ENCODE data around the gene CREB3L2. TPM values are rescaled to one million over a fixed set of nuclear protein-coding genes. Genes with fewer than 3 reads are reported as not detected.

CREB3L2 gene
- total RNA-seq, 4 donors from 2014 or later = 2.8 to 12.0 (median 5.4) TPM

DNA sequence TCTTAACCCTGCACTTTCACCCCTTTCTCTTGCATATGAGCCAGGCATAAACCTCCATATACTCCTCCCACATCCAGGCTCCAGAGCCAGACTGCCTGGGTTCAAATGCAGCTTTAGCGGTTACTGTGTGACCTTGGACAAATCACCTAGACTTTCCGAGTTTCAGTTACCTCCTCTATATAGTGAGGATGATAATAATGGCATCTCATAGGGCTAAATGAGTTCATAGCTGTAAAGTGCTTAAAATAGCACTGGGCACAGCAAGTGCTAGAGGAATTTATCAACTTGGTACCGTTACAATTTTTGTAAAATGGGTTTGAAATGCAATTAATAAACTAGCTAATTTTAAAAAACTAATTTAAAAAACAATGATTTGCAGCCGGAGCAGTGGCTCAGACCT lies 101.7 kb downstream of the CREB3L2 start:
- intact Hi-C loops (cut with DNase I; ENCODE audit: low total_unique reads) (loop anchor here (5.0 kb wide), 1 partner anchor 837 kb away; no protein-coding TSS in a partner anchor), in situ Hi-C loops (cut with MboI; ENCODE audit: low sequenced_read_pairs in 4 of 4) (loop anchor here in 1 of 4 donors (5.0 kb wide), 1 partner anchor 248 kb away; no protein-coding TSS in a partner anchor)
- no peak overlapping the region for H3K27ac ChIP-seq
- no peaks in the 10 kb centered on the region for H3K9me3 ChIP-seq
- H3K4me3 ChIP-seq = no peak overlapping the region
- H3K4me1 ChIP-seq = peaks cover 19 to 23% of the 10 kb centered on the region in 2 donors
- no peak for ATAC-seq
- no peaks in the 10 kb centered on the region for H3K27me3 ChIP-seq
- peaks cover 0 to 22% of the 10 kb centered on the region in 2 donors for H3K36me3 ChIP-seq
- TF ChIP-seq, protein P1, sequence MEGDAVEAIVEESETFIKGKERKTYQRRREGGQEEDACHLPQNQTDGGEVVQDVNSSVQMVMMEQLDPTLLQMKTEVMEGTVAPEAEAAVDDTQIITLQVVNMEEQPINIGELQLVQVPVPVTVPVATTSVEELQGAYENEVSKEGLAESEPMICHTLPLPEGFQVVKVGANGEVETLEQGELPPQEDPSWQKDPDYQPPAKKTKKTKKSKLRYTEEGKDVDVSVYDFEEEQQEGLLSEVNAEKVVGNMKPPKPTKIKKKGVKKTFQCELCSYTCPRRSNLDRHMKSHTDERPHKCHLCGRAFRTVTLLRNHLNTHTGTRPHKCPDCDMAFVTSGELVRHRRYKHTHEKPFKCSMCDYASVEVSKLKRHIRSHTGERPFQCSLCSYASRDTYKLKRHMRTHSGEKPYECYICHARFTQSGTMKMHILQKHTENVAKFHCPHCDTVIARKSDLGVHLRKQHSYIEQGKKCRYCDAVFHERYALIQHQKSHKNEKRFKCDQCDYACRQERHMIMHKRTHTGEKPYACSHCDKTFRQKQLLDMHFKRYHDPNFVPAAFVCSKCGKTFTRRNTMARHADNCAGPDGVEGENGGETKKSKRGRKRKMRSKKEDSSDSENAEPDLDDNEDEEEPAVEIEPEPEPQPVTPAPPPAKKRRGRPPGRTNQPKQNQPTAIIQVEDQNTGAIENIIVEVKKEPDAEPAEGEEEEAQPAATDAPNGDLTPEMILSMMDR (IDR thresholded peaks at IDR 0.05 in 4 of 5, conservative IDR thresholded peaks at IDR 0.05 in 1 of 5) = no peak
- no peak for DNase-seq

GRCh38 chr7:137898839-137899721 lies 102.8 kb downstream of the CREB3L2 start:
- peak overlapping the region in 3 of 4 donors; percentile 15 to 39 (median 17) for H3K4me3 ChIP-seq
- peak overlapping the region; percentile 28 to 55 (median 40) for H3K27ac ChIP-seq
- peak; percentile 69 to 79 for DNase-seq
- no peaks in the 10 kb centered on the region for H3K27me3 ChIP-seq
- ATAC-seq = peak; percentile 83 to 90
- peaks cover 0 to 12% of the 10 kb centered on the region in 2 donors for H3K36me3 ChIP-seq
- intact Hi-C loops (cut with DNase I; ENCODE audit: low total_unique reads) (loop anchor here (1.0 to 5.0 kb wide), 4 partner anchors 32 to 292 kb away; no protein-coding TSS in a partner anchor), in situ Hi-C loops (cut with MboI; ENCODE audit: low sequenced_read_pairs in 4 of 4) (loop anchor here in 3 of 4 donors (5.0 kb wide), 2 partner anchors 37 to 242 kb away; no protein-coding TSS in a partner anchor)
- H3K9me3 ChIP-seq = no peaks in the 10 kb centered on the region
- no peak for TF ChIP-seq POLR2A (IDR thresholded peaks at IDR 0.05)
- TF ChIP-seq, protein P1 (IDR thresholded peaks at IDR 0.05 in 4 of 5, conservative IDR thresholded peaks at IDR 0.05 in 1 of 5) = peak; percentile 89 to 99 (median 93)
- H3K4me1 ChIP-seq = peaks cover 19 to 23% of the 10 kb centered on the region in 2 donors

DNA sequence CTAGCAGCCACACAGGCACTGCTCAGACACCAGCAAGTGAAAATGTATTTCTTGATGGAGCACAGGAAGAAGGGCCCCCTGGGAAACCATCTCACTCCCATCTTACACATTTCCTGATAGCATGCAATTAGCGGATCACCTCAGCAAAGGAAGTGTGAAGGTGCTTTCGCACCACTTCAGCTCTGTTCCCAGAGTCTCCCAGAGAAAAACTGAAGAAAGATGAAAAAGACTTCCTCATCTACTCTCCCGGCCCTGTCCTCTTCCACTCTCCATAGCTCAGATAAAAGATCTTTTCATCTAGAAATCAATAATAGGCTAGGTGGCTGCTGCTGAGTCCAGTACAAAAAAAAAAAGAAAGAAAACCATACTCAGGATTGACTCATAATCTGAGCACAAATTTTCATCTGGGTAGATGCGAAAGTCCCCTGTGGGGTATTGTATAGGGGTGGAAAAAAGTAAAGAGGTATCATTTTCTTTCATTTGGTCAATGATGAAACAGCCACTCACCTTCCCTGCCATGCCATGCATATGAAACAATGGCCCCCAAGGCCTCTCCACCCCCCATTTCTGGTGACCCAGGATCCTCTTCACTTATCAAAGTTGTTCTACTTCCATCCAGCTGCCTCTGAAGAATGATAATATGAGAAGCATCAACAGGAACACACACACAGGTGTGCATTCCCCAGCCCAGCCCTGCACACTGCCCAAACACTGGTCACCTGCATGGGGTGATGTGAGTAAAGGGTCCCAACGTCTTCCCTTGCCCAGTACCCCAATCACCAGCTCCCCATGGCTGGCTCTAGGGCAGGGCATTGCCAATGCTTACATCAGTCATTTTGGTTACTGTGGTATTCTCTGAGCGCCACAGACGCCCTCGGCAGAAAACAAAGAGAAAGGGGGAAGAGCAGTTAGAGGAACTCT lies 106.3 kb downstream of the CREB3L2 start:
- no peak for DNase-seq
- ATAC-seq = no peak
- peaks cover 28 to 31% of the 10 kb centered on the region in 2 donors for H3K4me1 ChIP-seq
- H3K36me3 ChIP-seq = peaks cover 0 to under 1% of the 10 kb centered on the region in 2 donors
- no peak overlapping the region for H3K27ac ChIP-seq
- intact Hi-C loops (cut with DNase I; ENCODE audit: low total_unique reads) (loop anchor here (5.0 kb wide), 1 partner anchor 288 kb away; no protein-coding TSS in a partner anchor), in situ Hi-C loops (cut with MboI; ENCODE audit: low sequenced_read_pairs in 4 of 4) (loop anchor here in 3 of 4 donors (5.0 kb wide), 2 partner anchors 33 to 238 kb away; no protein-coding TSS in a partner anchor)
- H3K27me3 ChIP-seq = no peaks in the 10 kb centered on the region
- TF ChIP-seq POLR2A (IDR thresholded peaks at IDR 0.05) = no peak
- no peak overlapping the region for H3K4me3 ChIP-seq
- H3K9me3 ChIP-seq = no peaks in the 10 kb centered on the region

DNA sequence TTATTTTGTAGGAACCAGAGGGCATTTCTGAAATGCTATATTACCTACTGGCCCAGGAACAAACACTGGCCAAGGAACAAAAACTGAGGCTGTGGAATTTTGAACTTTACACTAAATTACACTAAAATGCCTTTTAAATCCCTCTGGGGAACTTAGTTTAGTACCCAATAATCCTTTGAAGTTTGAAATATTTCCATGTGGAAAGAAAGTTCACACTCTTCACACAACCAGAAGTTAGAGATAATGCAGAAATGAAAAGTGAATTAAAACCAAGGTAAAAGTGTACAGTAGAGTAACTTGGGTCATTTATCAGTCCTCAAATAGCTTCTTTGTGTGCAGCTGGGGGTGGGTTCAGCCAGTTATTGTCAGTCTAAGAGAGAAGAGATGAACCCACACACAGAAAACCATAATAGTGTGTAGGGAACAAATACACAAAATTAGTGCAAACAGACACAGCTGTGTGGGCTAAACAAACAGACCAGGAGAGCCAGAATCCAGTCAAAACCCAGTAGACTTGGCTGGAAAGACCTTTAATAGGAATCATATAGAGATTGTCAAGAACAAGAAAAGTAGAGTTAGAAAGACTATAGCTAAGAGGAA lies 108.6 kb downstream of the CREB3L2 start:
- in situ Hi-C loops (cut with MboI; ENCODE audit: low sequenced_read_pairs in 4 of 4) (no loop called here), intact Hi-C loops (cut with DNase I; ENCODE audit: low total_unique reads) (no loop called here)
- Histone ChIP-seq H3K36me3 (no peaks in the 10 kb centered on the region), H3K27me3 (no peaks in the 10 kb centered on the region), H3K27ac (peak overlapping the region in 1 of 4 donors; percentile 8), H3K9me3 (no peaks in the 10 kb centered on the region), H3K4me1 (peaks cover 13 to 30% of the 10 kb centered on the region in 2 donors), H3K4me3 (no peak overlapping the region)
- ATAC-seq (no peak), DNase-seq (no peak)
- no peak for TF ChIP-seq POLR2A (IDR thresholded peaks at IDR 0.05)
- TF ChIP-seq, protein P1 (IDR thresholded peaks at IDR 0.05 in 4 of 5, conservative IDR thresholded peaks at IDR 0.05 in 1 of 5) = no peak
